ENCODE data around the gene GIMAP1.

Gene GIMAP1

DNA sequence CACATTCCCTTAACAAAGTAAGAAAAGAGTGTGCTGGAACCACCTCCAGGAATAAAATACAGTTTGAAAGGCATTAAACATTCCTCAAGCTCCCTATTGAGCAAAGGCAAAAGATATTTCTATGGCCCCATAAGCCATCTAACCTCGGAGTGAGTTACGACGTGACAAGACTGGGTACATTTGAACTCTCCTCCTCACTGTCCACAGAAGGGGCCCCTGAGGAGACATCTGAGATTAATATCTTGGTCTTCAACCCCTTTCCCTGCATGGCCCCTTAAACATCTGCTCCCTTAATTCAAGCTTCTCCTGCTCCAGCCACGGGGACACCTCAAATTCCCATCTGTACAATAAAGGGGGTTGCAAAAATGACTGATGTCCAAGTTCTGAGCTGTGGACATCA, 526 bp downstream of the GIMAP1 start:
- peak overlapping the region; percentile 45 to 78 for H3K4me3 ChIP-seq (ENCODE audit: low read depth in 1 of 2, low read length in 2 of 2)
- TF ChIP-seq EZH2 (IDR thresholded peaks at IDR 0.05; ENCODE audit: borderline replicate concordance, low read depth, low read length, severe bottlenecking): no peak
- TF ChIP-seq, protein P1, sequence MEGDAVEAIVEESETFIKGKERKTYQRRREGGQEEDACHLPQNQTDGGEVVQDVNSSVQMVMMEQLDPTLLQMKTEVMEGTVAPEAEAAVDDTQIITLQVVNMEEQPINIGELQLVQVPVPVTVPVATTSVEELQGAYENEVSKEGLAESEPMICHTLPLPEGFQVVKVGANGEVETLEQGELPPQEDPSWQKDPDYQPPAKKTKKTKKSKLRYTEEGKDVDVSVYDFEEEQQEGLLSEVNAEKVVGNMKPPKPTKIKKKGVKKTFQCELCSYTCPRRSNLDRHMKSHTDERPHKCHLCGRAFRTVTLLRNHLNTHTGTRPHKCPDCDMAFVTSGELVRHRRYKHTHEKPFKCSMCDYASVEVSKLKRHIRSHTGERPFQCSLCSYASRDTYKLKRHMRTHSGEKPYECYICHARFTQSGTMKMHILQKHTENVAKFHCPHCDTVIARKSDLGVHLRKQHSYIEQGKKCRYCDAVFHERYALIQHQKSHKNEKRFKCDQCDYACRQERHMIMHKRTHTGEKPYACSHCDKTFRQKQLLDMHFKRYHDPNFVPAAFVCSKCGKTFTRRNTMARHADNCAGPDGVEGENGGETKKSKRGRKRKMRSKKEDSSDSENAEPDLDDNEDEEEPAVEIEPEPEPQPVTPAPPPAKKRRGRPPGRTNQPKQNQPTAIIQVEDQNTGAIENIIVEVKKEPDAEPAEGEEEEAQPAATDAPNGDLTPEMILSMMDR (IDR thresholded peaks at IDR 0.05; ENCODE audit: borderline replicate concordance, extremely low read depth, low read length, poor library complexity, severe bottlenecking): no peak
- H3K36me3 ChIP-seq (ENCODE audit: insufficient read depth, low read length): peaks cover 30% of the 10 kb centered on the region
- peak overlapping the region; percentile 68 for H2AFZ ChIP-seq (ENCODE audit: low read depth, low read length)
- peak overlapping the region; percentile 85 for H3K27ac ChIP-seq (ENCODE audit: low read length)
- H3K4me1 ChIP-seq (ENCODE audit: insufficient read depth, low read length): peaks cover 56% of the 10 kb centered on the region
- peaks cover 32% of the 10 kb centered on the region for H3K79me2 ChIP-seq (ENCODE audit: insufficient read depth, low read length)
- H3K27me3 ChIP-seq (ENCODE audit: insufficient read depth, low read length, poor library complexity): no peaks in the 10 kb centered on the region
- peak overlapping the region; percentile 67 for H3K9ac ChIP-seq (ENCODE audit: low read depth, low read length)
- H3K9me3 ChIP-seq (ENCODE audit: insufficient read depth, low read length, severe bottlenecking): peaks cover 3% of the 10 kb centered on the region
- ATAC-seq (ENCODE audit: insufficient read depth, low read depth) (peak; percentile 27; the same call in 1 of the 3 replicates), DNase-seq (no peak)
- peak overlapping the region; percentile 81 for H3K4me2 ChIP-seq (ENCODE audit: insufficient read depth, low read length)
- H4K20me1 ChIP-seq (ENCODE audit: insufficient read depth, low read length): no peaks in the 10 kb centered on the region

DNA sequence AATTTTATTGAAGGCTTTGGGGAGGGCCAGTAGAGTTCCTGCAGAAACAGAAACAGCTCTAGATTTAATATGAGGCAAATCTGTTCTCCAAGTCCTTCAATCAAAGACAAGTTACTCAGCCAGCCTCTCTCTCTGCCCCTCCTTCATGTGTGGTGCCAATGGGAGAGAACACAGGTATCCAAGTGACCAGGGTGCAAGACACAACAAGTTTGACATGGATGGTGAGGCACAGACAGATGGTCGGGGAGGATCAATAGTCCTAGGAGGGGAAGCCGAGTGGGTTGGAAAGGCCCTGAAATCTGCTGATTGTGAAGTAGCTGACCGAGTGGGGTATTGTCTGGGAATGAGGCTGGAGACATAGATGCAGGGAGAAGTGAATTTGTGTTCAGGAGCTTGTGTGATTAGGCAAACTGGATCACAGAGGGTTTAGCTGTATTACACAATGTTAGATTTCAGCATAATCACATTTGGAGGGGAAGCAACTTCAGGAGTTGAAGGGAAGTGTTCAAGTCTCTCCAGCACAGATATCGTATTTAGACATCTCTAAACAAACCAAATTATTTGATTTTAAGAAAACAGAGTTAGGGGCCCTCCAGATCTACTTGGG, 1.5 kb downstream of the GIMAP1 start:
- Histone ChIP-seq H3K9ac (ENCODE audit: low read depth, low read length) (peak overlapping the region; percentile 67; the same call in 1 of the 2 replicates), H3K79me2 (ENCODE audit: insufficient read depth, low read length) (peaks cover 32% of the 10 kb centered on the region), H4K20me1 (ENCODE audit: insufficient read depth, low read length) (no peaks in the 10 kb centered on the region), H3K9me3 (ENCODE audit: insufficient read depth, low read length, severe bottlenecking) (peaks cover 2% of the 10 kb centered on the region), H2AFZ (ENCODE audit: low read depth, low read length) (no peak overlapping the region), H3K36me3 (ENCODE audit: insufficient read depth, low read length) (peaks cover 39% of the 10 kb centered on the region), H3K4me3 (ENCODE audit: low read depth in 1 of 2, low read length in 2 of 2) (peak overlapping the region in 1 of 2 experiments; percentile 78; a peak in 2 of 4 replicates), H3K27ac (ENCODE audit: low read length) (peak overlapping the region; percentile 58), H3K27me3 (ENCODE audit: insufficient read depth, low read length, poor library complexity) (no peaks in the 10 kb centered on the region), H3K4me2 (ENCODE audit: insufficient read depth, low read length) (peak overlapping the region; percentile 81), H3K4me1 (ENCODE audit: insufficient read depth, low read length) (peaks cover 62% of the 10 kb centered on the region)
- TF ChIP-seq, protein P1 (IDR thresholded peaks at IDR 0.05; ENCODE audit: borderline replicate concordance, extremely low read depth, low read length, poor library complexity, severe bottlenecking): no peak
- TF ChIP-seq EZH2 (IDR thresholded peaks at IDR 0.05; ENCODE audit: borderline replicate concordance, low read depth, low read length, severe bottlenecking): no peak
- ATAC-seq (ENCODE audit: insufficient read depth, low read depth) (no peak), DNase-seq (no peak)

DNA sequence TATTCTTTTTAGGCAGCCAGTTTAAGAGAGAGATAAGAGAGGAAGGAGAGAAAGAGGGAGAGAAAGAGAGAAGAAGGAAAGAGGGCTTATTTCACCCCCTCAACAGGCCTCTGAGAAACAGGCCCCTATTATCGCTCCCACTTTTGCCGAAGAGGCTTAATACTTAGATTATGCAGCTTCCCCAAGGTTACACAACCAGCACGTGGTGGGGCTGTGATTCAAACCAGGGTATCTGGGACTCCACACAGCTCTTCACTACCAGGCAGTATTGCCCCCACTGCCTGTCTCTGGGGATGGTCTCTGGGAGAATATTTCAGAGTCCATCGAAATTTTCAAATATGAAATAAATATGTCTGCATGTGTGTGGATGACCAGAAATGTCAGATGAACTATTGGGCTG, 3.0 kb downstream of the GIMAP1 start:
- Histone ChIP-seq H3K27me3 (ENCODE audit: insufficient read depth, low read length, poor library complexity) (no peaks in the 10 kb centered on the region), H3K79me2 (ENCODE audit: insufficient read depth, low read length) (peaks cover 32% of the 10 kb centered on the region), H4K20me1 (ENCODE audit: insufficient read depth, low read length) (no peaks in the 10 kb centered on the region), H3K4me1 (ENCODE audit: insufficient read depth, low read length) (peaks cover 62% of the 10 kb centered on the region), H2AFZ (ENCODE audit: low read depth, low read length) (no peak overlapping the region), H3K9ac (ENCODE audit: low read depth, low read length) (no peak overlapping the region), H3K9me3 (ENCODE audit: insufficient read depth, low read length, severe bottlenecking) (no peaks in the 10 kb centered on the region), H3K4me2 (ENCODE audit: insufficient read depth, low read length) (0 out of 2 replicates have a peak overlapping the region, but pooled peaks have one; percentile 81), H3K4me3 (ENCODE audit: low read depth in 1 of 2, low read length in 2 of 2) (no peak overlapping the region), H3K36me3 (ENCODE audit: insufficient read depth, low read length) (peaks cover 39% of the 10 kb centered on the region), H3K27ac (ENCODE audit: low read length) (peak overlapping the region; percentile 41; the same call in 1 of the 2 replicates)
- DNase-seq: no peak
- TF ChIP-seq, protein P1 (IDR thresholded peaks at IDR 0.05; ENCODE audit: borderline replicate concordance, extremely low read depth, low read length, poor library complexity, severe bottlenecking): no peak
- no peak for TF ChIP-seq EZH2 (IDR thresholded peaks at IDR 0.05; ENCODE audit: borderline replicate concordance, low read depth, low read length, severe bottlenecking)
- no peak for ATAC-seq (ENCODE audit: insufficient read depth, low read depth)
